Left kidney (tissue), 1 donor: Measurements from ENCODE around the gene RMND5B. TPM values are rescaled to one million over a fixed set of nuclear protein-coding genes. Genes with fewer than 3 reads are reported as not detected.

ENCODE experiments used
- polyA plus RNA-seq: library from polyadenylated mRNA; unstranded; fragments of 120-200 nt; gene quantifications from one replicate; pipeline ENCODE4 v1.2.1, GENCODE V29; 2013; ENCODE audit not compliant: insufficient read length

RMND5B gene
- polyA plus RNA-seq, 1 donor: 30.6 TPM

Other genes with a start within 250 kb of the RMND5B start
- gene PROP1, start 134.8 kb upstream of the RMND5B start, polyA plus RNA-seq: not detected
- 3.4 TPM for gene N4BP3, start 17.5 kb upstream of the RMND5B start, polyA plus RNA-seq
- 85.3 TPM for gene NHP2, start 22.9 kb downstream of the RMND5B start, polyA plus RNA-seq
- not detected for gene GMCL2, start 56.4 kb downstream of the RMND5B start, polyA plus RNA-seq
- gene HNRNPAB, start 73.5 kb downstream of the RMND5B start, polyA plus RNA-seq: 163 TPM
- gene PHYKPL, start 101.8 kb downstream of the RMND5B start, polyA plus RNA-seq: 118 TPM